Tibial nerve (tissue), 4 donors: ENCODE results near the gene AFAP1. TPM values are rescaled to one million over a fixed set of nuclear protein-coding genes. Genes with fewer than 3 reads are reported as not detected.

Experiments
- DNase-seq, 2 donors: peaks; one replicate each; pipeline ENCODE4 v3.0.0-alpha.2; 2019; ENCODE audit warnings: low spot score in 2 of 2
- H3K27ac ChIP-seq, 4 donors: fragments of 200-600 bp; sonication (generic) in 3 of 4; one replicate each; pipeline ENCODE4 v1.5.1; 2017 to 2019; ENCODE audit warnings: mild to moderate bottlenecking in 1 of 4
- H3K27me3 ChIP-seq, 2 donors: fragments of 200-600 bp; sonication (generic) in 1 of 2; one replicate each; pipeline versions ENCODE4 v1.5.1 to v1.6.0; 2017 to 2019
- H3K36me3 ChIP-seq, 3 donors: fragments of 200-600 bp; sonication (generic); one replicate each; pipeline ENCODE4 v1.5.1; 2018 to 2019
- H3K4me1 ChIP-seq, 4 donors: fragments of 200-600 bp; sonication (generic) in 3 of 4; one replicate each; pipeline ENCODE4 v1.5.1; 2017 to 2019
- H3K4me3 ChIP-seq, 4 donors: fragments of 200-600 bp; sonication (generic) in 3 of 4; one replicate each; pipeline ENCODE4 v1.5.1; 2017 to 2019; ENCODE audit warnings: mild to moderate bottlenecking in 1 of 4, moderate library complexity in 1 of 4
- H3K9me3 ChIP-seq, 4 donors: fragments of 200-600 bp; sonication (generic) in 3 of 4; one replicate each; pipeline ENCODE4 v1.5.1; 2017 to 2019
- EP300 ChIP-seq, 2 donors: sonication (generic); formaldehyde crosslinking; IDR thresholded peaks; one replicate each; pipeline ENCODE4 v1.6.1; 2017; ENCODE audit warnings: antibody characterized with exemption in 2 of 2, mild to moderate bottlenecking in 1 of 2
- POLR2A ChIP-seq, 2 donors: fragments of 450-650 bp; IDR thresholded peaks; one replicate each; pipeline ENCODE4 v1.6.1; 2017; ENCODE audit warnings: antibody characterized with exemption in 2 of 2, mild to moderate bottlenecking in 2 of 2, moderate library complexity in 2 of 2
- WGBS, 2 donors: methylation state at CpG; one replicate each; pipeline ENCODE4 v1.1.5; 2018; 5-methylcytosine and 5-hydroxymethylcytosine counted together
- total RNA-seq, 4 donors: library from RNA; depleted of rRNA; stranded (reverse); fragments of >200 nt; gene quantifications; one replicate each; pipeline ENCODE4 v1.1.0, GENCODE V29; 2016
- TF ChIP-seq, protein P1 (sequence below), 5 experiments: fragments of 200-600 bp in 3 of 5; fragments of 450-650 bp in 2 of 5; sonication (generic) in 3 of 5; IDR thresholded peaks; one replicate each; pipeline ENCODE4 v1.5.1; 2016 to 2019; ENCODE audit warnings: antibody characterized with exemption in 5 of 5, mild to moderate bottlenecking in 3 of 5, moderate library complexity in 2 of 5

Gene AFAP1
- total RNA-seq, 4 donors from 2014 or later: 23.2 to 34.9 (median 32.1) TPM

DNA sequence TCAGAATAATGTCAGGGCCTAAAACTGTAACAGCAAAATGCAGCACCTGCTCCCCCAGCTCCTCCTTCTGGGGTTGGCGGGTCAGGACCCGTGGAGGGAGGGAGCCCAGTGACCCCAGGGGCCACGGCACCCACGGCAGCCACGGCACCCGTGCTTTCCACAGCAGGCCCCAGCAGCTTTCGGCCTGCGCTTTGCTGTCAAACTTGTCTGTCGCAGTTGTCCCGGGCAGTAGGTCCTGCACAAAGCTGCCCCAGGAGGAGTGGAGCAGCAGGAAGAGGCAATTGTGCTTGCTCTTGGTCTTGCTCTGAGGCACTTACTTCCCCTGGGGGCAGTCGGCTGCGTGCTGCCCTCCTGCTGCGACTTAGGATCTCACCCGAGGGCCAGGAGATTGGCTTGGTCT, 183.6 kb downstream of the AFAP1 start:
- H3K36me3 ChIP-seq: peaks cover 0 to 11% (median 0%) of the 10 kb centered on the region in 3 donors
- 80 to 86% methylated on average over 13 to 14 of the region's 14 CpGs for WGBS, 2 donors
- no peak for TF ChIP-seq EP300 (IDR thresholded peaks at IDR 0.05)
- TF ChIP-seq, protein P1, sequence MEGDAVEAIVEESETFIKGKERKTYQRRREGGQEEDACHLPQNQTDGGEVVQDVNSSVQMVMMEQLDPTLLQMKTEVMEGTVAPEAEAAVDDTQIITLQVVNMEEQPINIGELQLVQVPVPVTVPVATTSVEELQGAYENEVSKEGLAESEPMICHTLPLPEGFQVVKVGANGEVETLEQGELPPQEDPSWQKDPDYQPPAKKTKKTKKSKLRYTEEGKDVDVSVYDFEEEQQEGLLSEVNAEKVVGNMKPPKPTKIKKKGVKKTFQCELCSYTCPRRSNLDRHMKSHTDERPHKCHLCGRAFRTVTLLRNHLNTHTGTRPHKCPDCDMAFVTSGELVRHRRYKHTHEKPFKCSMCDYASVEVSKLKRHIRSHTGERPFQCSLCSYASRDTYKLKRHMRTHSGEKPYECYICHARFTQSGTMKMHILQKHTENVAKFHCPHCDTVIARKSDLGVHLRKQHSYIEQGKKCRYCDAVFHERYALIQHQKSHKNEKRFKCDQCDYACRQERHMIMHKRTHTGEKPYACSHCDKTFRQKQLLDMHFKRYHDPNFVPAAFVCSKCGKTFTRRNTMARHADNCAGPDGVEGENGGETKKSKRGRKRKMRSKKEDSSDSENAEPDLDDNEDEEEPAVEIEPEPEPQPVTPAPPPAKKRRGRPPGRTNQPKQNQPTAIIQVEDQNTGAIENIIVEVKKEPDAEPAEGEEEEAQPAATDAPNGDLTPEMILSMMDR (IDR thresholded peaks at IDR 0.05): no peak
- TF ChIP-seq POLR2A (IDR thresholded peaks at IDR 0.05): no peak
- no peak for DNase-seq
- H3K9me3 ChIP-seq: no peaks in the 10 kb centered on the region
- no peak overlapping the region for H3K4me3 ChIP-seq
- H3K27me3 ChIP-seq: peaks cover 0 to 2% of the 10 kb centered on the region in 2 donors
- peaks cover 0 to 19% (median 5%) of the 10 kb centered on the region in 4 donors for H3K4me1 ChIP-seq
- H3K27ac ChIP-seq: no peak overlapping the region

DNA sequence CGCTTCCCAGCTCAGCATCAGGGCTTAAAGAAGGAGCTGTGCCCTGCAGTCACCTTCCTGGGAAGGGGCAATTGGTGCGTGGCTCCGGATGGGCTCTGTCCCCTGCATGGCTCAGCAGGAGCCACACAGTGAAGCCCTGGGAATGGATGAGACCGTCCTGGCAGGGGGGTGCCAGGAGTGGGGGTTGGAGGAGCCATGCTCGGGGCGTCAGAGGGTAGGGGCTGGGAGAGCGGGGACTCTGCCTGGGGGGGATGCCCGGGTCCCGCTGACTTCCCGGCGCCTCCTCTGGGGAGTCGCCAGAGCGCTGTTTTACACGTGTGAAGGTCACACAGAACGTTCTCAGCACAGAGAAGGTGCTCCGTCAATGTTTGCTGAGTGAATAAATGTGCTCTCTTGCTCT, 184.1 kb downstream of the AFAP1 start:
- Histone ChIP-seq H3K9me3 (no peaks in the 10 kb centered on the region), H3K4me3 (no peak overlapping the region), H3K36me3 (peaks cover 0 to 6% (median 0%) of the 10 kb centered on the region in 3 donors), H3K4me1 (peaks cover 0 to 24% (median 5%) of the 10 kb centered on the region in 4 donors), H3K27ac (no peak overlapping the region), H3K27me3 (peaks cover 0 to 2% of the 10 kb centered on the region in 2 donors)
- no peak for DNase-seq
- TF ChIP-seq POLR2A (IDR thresholded peaks at IDR 0.05) (no peak), EP300 (IDR thresholded peaks at IDR 0.05) (no peak)
- TF ChIP-seq, protein P1 (IDR thresholded peaks at IDR 0.05): no peak
- WGBS, 2 donors: 76 to 88% methylated on average over 3 to 16 of the region's 16 CpGs

DNA sequence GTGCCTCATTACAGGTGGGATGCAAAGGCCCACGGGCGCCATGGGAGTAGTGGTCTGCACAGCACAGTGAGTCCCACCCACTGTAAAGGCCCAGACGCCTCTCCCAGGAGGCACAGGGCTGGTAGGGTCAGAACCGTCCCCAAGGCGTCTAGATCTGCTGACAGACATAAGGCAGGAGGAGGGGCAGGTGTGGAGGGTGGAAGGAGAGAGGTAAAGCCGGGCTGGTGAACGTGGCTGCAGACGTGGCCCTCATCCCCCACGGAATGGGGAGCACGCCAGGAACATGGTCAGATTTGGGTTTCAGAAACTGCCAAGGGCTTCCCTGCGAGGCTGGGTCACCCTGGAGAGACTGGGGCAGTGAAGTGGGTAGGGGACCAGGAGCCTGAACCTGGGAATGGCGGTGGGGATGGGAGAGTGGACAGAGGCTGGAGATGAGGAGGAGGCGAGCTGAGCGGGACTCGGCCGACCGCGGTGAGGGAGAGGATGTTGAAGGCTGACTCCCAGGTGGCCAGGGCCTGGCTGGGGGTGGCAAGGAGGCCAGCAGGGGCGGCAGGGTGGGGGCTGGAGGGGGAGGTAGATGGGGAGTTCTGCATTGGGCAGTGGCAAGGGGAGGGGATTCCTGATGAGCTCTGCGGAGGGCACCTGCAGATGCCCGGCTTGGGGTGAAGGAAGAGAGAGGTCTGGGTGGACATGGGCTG, 184.9 kb downstream of the AFAP1 start:
- DNase-seq: no peak
- Histone ChIP-seq H3K4me1 (peaks cover 0 to 26% (median 5%) of the 10 kb centered on the region in 4 donors), H3K36me3 (no peaks in the 10 kb centered on the region), H3K27me3 (peaks cover 0 to 2% of the 10 kb centered on the region in 2 donors), H3K4me3 (no peak overlapping the region), H3K27ac (no peak overlapping the region), H3K9me3 (no peaks in the 10 kb centered on the region)
- TF ChIP-seq EP300 (IDR thresholded peaks at IDR 0.05): no peak
- TF ChIP-seq, protein P1 (IDR thresholded peaks at IDR 0.05): no peak
- no peak for TF ChIP-seq POLR2A (IDR thresholded peaks at IDR 0.05)
- WGBS, 2 donors: 87 to 88% methylated on average over 21 of the region's 21 CpGs

DNA sequence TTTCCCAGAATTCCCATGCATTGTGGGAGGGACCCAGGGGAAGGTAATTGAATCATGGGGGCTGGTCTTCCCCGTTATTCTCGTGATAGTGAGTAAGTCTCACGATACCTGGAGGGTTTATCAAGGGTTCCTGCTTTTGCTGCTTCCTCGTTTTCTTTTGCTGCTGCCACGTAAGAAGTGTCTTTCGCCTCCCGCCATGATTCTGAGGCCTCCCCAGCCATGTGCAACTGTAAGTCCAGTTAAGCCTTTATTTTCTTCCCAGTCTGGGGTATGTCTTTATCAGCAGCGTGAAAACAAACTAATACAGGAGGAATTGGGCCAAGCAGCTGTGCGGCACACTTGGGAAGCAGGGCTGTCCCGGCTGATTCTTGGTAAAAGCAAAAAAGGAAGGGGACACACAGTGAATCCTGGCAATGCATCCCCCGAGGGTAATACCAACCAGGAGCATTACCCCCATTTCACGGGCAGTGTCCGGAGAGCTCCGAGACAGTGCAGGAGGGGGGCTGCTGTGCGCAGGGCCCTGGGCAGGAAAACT, 185.7 kb downstream of the AFAP1 start:
- TF ChIP-seq EP300 (IDR thresholded peaks at IDR 0.05) (no peak), POLR2A (IDR thresholded peaks at IDR 0.05) (no peak)
- TF ChIP-seq, protein P1 (IDR thresholded peaks at IDR 0.05): no peak
- no peak for DNase-seq
- Histone ChIP-seq H3K9me3 (no peaks in the 10 kb centered on the region), H3K27me3 (peaks cover 0 to 2% of the 10 kb centered on the region in 2 donors), H3K36me3 (no peaks in the 10 kb centered on the region), H3K4me1 (peaks cover 0 to 26% (median 5%) of the 10 kb centered on the region in 4 donors), H3K4me3 (no peak overlapping the region), H3K27ac (no peak overlapping the region)
- WGBS, 2 donors: 82% methylated on average over 15 of the region's 15 CpGs

DNA sequence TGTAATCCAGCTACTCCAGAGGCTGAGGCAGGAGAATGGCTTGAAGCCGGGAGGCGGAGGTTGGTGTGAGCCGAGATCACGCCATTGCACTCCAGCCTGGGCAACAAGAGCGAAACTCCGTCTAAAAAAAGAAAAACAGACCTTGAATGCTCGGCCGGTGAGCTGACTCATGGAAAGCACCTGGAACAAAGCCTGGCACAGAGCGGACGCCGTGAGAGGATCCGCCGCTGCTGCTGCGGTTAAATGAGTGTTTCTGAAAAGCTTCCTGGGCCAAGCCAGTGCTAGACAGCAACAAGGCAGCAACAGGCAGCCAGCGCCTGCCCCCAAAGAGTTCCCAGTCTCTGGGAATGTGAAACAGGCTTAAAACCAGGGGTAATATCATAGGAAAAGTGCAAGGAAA, 186.4 kb downstream of the AFAP1 start:
- peaks cover 0 to 2% of the 10 kb centered on the region in 2 donors for H3K27me3 ChIP-seq
- TF ChIP-seq EP300 (IDR thresholded peaks at IDR 0.05): no peak
- no peak for TF ChIP-seq POLR2A (IDR thresholded peaks at IDR 0.05)
- TF ChIP-seq, protein P1 (IDR thresholded peaks at IDR 0.05): no peak
- no peaks in the 10 kb centered on the region for H3K9me3 ChIP-seq
- peaks cover 0 to 26% (median 5%) of the 10 kb centered on the region in 4 donors for H3K4me1 ChIP-seq
- H3K27ac ChIP-seq: no peak overlapping the region
- no peak for DNase-seq
- H3K4me3 ChIP-seq: no peak overlapping the region
- whole genome bisulfite sequencing, 2 donors: 91 to 97% methylated on average over 15 of the region's 15 CpGs
- no peaks in the 10 kb centered on the region for H3K36me3 ChIP-seq
